ENCODE data around the gene PXMP4. TPM values are rescaled to one million over a fixed set of nuclear protein-coding genes. Genes with fewer than 3 reads are reported as not detected.

PXMP4 gene
- total RNA-seq, 4 donors from 2014 or later, result 4.4 to 8.9 (median 6.8) TPM

- no peaks in the 10 kb centered on the region for H3K27me3 ChIP-seq
- peaks cover 0 to 19% (median 9%) of the 10 kb centered on the region in 3 donors for H3K4me1 ChIP-seq
- ATAC-seq, result no peak
- no peak overlapping the region for H3K27ac ChIP-seq
- WGBS, 2 donors (ENCODE audit: low coverage in 1 of 2), result 88% methylated on average over 1 of the region's 12 CpGs; no CpG with 5 or more reads in 1 of the 2 donors
- no peak for TF ChIP-seq EP300 (IDR thresholded peaks at IDR 0.05)
- no peak for TF ChIP-seq POLR2A (IDR thresholded peaks at IDR 0.05)
- TF ChIP-seq CTCF (IDR thresholded peaks at IDR 0.05), result no peak
- TF ChIP-seq POLR2AphosphoS5 (IDR thresholded peaks at IDR 0.05), result no peak
- no peaks in the 10 kb centered on the region for H3K9me3 ChIP-seq
- peaks cover 0 to 49% of the 10 kb centered on the region in 2 donors for H3K36me3 ChIP-seq
- no peak overlapping the region for H3K4me3 ChIP-seq
Measured at GRCh38 chr20:33657704-33658095, 62.4 kb downstream of the PXMP4 start.

- 83% methylated on average over 3 of the region's 17 CpGs; no CpG with 5 or more reads in 1 of the 2 donors for WGBS, 2 donors (ENCODE audit: low coverage in 1 of 2)
- Histone ChIP-seq H3K27me3 (no peaks in the 10 kb centered on the region), H3K9me3 (no peaks in the 10 kb centered on the region), H3K4me3 (no peak overlapping the region), H3K4me1 (peaks cover 0 to 15% (median 9%) of the 10 kb centered on the region in 3 donors), H3K36me3 (peaks cover 0 to 49% of the 10 kb centered on the region in 2 donors), H3K27ac (no peak overlapping the region)
- ATAC-seq, result no peak
- TF ChIP-seq EP300 (IDR thresholded peaks at IDR 0.05) (no peak), CTCF (IDR thresholded peaks at IDR 0.05) (no peak), POLR2A (IDR thresholded peaks at IDR 0.05) (no peak), POLR2AphosphoS5 (IDR thresholded peaks at IDR 0.05) (no peak)
Measured at GRCh38 chr20:33656783-33657703, 63.1 kb downstream of the PXMP4 start.

- Histone ChIP-seq H3K4me3 (no peak overlapping the region), H3K9me3 (no peaks in the 10 kb centered on the region), H3K4me1 (peaks cover 0 to 14% (median 9%) of the 10 kb centered on the region in 3 donors), H3K36me3 (peaks cover 0 to 49% of the 10 kb centered on the region in 2 donors), H3K27ac (no peak overlapping the region), H3K27me3 (no peaks in the 10 kb centered on the region)
- no peak for TF ChIP-seq POLR2A (IDR thresholded peaks at IDR 0.05)
- no peak for TF ChIP-seq CTCF (IDR thresholded peaks at IDR 0.05)
- TF ChIP-seq POLR2AphosphoS5 (IDR thresholded peaks at IDR 0.05), result no peak
- no peak for TF ChIP-seq EP300 (IDR thresholded peaks at IDR 0.05)
- 84% methylated on average over 2 of the region's 10 CpGs; no CpG with 5 or more reads in 1 of the 2 donors for WGBS, 2 donors (ENCODE audit: low coverage in 1 of 2)
- ATAC-seq, result no peak
Measured at GRCh38 chr20:33656010-33656782, 63.9 kb downstream of the PXMP4 start.

- Histone ChIP-seq H3K27me3 (no peaks in the 10 kb centered on the region), H3K36me3 (peaks cover 0 to 41% of the 10 kb centered on the region in 2 donors), H3K27ac (no peak overlapping the region), H3K4me3 (no peak overlapping the region), H3K9me3 (no peaks in the 10 kb centered on the region), H3K4me1 (peaks cover 0 to 14% (median 9%) of the 10 kb centered on the region in 3 donors)
- no peak for TF ChIP-seq POLR2A (IDR thresholded peaks at IDR 0.05)
- TF ChIP-seq EP300 (IDR thresholded peaks at IDR 0.05), result no peak
- no peak for TF ChIP-seq POLR2AphosphoS5 (IDR thresholded peaks at IDR 0.05)
- no peak for TF ChIP-seq CTCF (IDR thresholded peaks at IDR 0.05)
- WGBS, 2 donors (ENCODE audit: low coverage in 1 of 2), result 63% methylated on average over 1 of the region's 4 CpGs; no CpG with 5 or more reads in 1 of the 2 donors
- ATAC-seq, result no peak
Measured at GRCh38 chr20:33655164-33655563, 64.9 kb downstream of the PXMP4 start.

Data from gastroesophageal sphincter (tissue), 4 donors.